Esophagus squamous epithelium (tissue), 4 donors: Measurements from ENCODE around the gene TBX15.

Experiments
- CTCF ChIP-seq, 6 experiments: fragments of 450-650 bp in 4 of 6; fragments of 200-600 bp in 2 of 6; sonication (generic) in 2 of 6; IDR thresholded peaks; one replicate each; pipeline ENCODE4 v1.5.1; 2016 to 2019; ENCODE audit warnings: antibody characterized with exemption in 6 of 6, mild to moderate bottlenecking in 4 of 6, moderate library complexity in 4 of 6
- POLR2A ChIP-seq, 4 donors: fragments of 450-650 bp; IDR thresholded peaks; one replicate each; pipeline ENCODE4 v1.6.1; 2017; ENCODE audit warnings: antibody characterized with exemption in 4 of 4, mild to moderate bottlenecking in 4 of 4, moderate library complexity in 3 of 4

DNA sequence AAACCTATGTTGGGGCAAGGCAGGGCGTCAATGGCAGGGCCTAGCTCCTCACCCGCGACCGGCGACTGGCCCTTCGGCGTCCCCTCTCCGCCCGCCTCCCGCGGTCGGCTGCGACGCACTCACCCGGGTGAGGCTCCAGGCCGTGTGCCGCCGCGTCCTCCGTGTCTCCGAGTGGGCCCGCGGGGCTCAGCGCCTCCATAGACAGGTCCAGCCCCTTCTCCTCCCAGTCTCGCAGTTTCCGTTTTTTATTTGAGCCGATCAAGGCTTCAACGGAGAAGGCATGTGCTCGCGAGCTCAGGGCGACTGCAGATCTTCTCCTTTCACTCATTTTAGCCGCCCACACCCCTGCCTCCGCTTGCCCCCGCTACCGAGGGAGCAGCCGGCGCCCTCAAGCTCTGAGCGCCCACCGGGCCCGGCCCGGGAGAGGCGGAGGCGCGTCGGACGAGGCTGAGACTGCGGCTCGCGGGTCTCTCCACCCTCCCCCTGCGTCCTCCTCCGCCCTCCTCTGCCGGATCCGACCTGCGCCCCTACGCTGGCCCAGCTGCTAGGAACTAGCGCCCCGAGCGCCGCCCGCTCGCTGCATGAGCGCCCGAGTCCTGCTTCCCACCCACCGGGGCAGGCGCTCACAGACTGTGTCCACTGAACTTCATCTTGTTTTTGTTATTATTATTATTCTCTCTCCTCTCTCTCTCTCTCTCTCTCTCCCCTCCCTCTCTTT, 516 bp downstream of the TBX15 start:
- TF ChIP-seq CTCF (IDR thresholded peaks at IDR 0.05): no peak
- no peak for TF ChIP-seq POLR2A (IDR thresholded peaks at IDR 0.05)
